T-helper 22 cell (primary cell): ENCODE data around the gene NDUFS7.

Experiments
- DNase-seq: peaks from one replicate; pipeline ENCODE4 v3.0.0-alpha.2; 2020; ENCODE audit warnings: low read depth

NDUFS7 gene

GRCh38 chr19:1386945-1387683 is 3.4 kb downstream of the NDUFS7 start:
- DNase-seq, result no peak

GRCh38 chr19:1387684-1388636 is 4.3 kb downstream of the NDUFS7 start:
- no peak for DNase-seq

- no peak for DNase-seq
These were observed 4.9 kb downstream of the NDUFS7 start for GRCh38 chr19:1388637-1389026.

- DNase-seq, result no peak
These were observed 5.6 kb downstream of the NDUFS7 start for GRCh38 chr19:1389033-1389940.

- DNase-seq, result no peak
These were observed 7.2 kb downstream of the NDUFS7 start for GRCh38 chr19:1390890-1391423.

- no peak for DNase-seq
These were observed 8.7 kb downstream of the NDUFS7 start for GRCh38 chr19:1392407-1392806.

GRCh38 chr19:1392939-1393530 is 9.3 kb downstream of the NDUFS7 start:
- no peak for DNase-seq

- no peak for DNase-seq
These were observed 10.1 kb downstream of the NDUFS7 start for GRCh38 chr19:1393841-1394240.

- DNase-seq, result no peak
These were observed 10.8 kb downstream of the NDUFS7 start for GRCh38 chr19:1394252-1395193.

- DNase-seq, result no peak
These were observed 11.7 kb downstream of the NDUFS7 start for GRCh38 chr19:1395194-1396018.

GRCh38 chr19:1396019-1396767 is 12.5 kb downstream of the NDUFS7 start:
- DNase-seq, result no peak

GRCh38 chr19:1396768-1397679 is 13.3 kb downstream of the NDUFS7 start:
- no peak for DNase-seq

GRCh38 chr19:1397838-1398237 is 14.1 kb downstream of the NDUFS7 start:
- no peak for DNase-seq

- DNase-seq, result no peak
These were observed 15.4 kb downstream of the NDUFS7 start for GRCh38 chr19:1399079-1399478.

- no peak for DNase-seq
These were observed 16.0 kb downstream of the NDUFS7 start for GRCh38 chr19:1399745-1400144.

GRCh38 chr19:1400281-1401137 is 16.8 kb downstream of the NDUFS7 start:
- DNase-seq, result no peak
